DOHH2 (cell line): Measurements from ENCODE around the gene CRHR1.

ENCODE experiments used
- EZH2phosphoT487 ChIP-seq: fragments of 200-600 bp; sonication (generic); IDR thresholded peaks from 2 replicates; pipeline ENCODE4 v1.6.1; 2017; ENCODE audit warnings: borderline replicate concordance, mild to moderate bottlenecking, antibody characterized with exemption, low read length, moderate library complexity, mixed read lengths
- TF ChIP-seq, protein P1 (sequence below): fragments of 200-600 bp; sonication (generic); IDR thresholded peaks from one replicate; pipeline ENCODE4 v1.5.1; 2014; ENCODE audit warnings: antibody characterized with exemption, mild to moderate bottlenecking, low read depth, low read length; ENCODE audit not compliant: poor library complexity, severe bottlenecking

DNA sequence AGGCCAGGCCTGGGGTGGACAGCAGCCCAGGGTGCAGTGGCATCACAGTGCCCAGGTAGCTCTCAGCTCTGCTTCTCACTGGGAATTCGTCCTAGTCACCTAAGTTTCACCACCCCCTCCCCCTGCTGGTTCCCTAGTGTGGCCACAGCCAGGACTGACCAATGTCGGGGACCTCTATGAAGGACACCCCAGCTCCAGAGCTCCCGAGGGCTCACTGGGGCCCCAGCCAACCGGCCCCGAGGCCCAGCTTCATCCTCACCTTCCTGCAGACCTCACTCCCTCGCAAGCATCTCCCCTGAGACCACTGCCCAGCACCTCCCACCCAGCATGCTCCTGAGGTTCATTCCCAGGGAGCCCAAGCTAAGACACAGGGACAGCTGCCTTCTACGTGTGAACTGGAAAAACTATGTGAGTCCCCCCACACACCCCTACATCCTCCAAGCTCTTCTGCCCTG is 65.4 kb downstream of the CRHR1 start:
- TF ChIP-seq, protein P1, sequence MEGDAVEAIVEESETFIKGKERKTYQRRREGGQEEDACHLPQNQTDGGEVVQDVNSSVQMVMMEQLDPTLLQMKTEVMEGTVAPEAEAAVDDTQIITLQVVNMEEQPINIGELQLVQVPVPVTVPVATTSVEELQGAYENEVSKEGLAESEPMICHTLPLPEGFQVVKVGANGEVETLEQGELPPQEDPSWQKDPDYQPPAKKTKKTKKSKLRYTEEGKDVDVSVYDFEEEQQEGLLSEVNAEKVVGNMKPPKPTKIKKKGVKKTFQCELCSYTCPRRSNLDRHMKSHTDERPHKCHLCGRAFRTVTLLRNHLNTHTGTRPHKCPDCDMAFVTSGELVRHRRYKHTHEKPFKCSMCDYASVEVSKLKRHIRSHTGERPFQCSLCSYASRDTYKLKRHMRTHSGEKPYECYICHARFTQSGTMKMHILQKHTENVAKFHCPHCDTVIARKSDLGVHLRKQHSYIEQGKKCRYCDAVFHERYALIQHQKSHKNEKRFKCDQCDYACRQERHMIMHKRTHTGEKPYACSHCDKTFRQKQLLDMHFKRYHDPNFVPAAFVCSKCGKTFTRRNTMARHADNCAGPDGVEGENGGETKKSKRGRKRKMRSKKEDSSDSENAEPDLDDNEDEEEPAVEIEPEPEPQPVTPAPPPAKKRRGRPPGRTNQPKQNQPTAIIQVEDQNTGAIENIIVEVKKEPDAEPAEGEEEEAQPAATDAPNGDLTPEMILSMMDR = no peak
- no peak for TF ChIP-seq EZH2phosphoT487
